ENCODE measurements around the gene STK33.

GRCh38 chr11:8587915-8588314 is 6.1 kb downstream of the STK33 start:
- TF ChIP-seq, protein P1, sequence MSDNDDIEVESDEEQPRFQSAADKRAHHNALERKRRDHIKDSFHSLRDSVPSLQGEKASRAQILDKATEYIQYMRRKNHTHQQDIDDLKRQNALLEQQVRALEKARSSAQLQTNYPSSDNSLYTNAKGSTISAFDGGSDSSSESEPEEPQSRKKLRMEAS (IDR thresholded peaks at IDR 0.05), result no peak
- TF ChIP-seq CEBPB (IDR thresholded peaks at IDR 0.05) (no peak), FOXM1 (IDR thresholded peaks at IDR 0.05; ENCODE audit: borderline replicate concordance, low read depth) (no peak), RAD21 (IDR thresholded peaks at IDR 0.05; ENCODE audit: low read depth) (no peak), TCF12 (IDR thresholded peaks at IDR 0.05; ENCODE audit: low read depth) (no peak), EGR1 (IDR thresholded peaks at IDR 0.05) (no peak)

Measured in Ishikawa (cell line).